Measurements from ENCODE around the gene NEB.

GRCh38 chr2:151665959-151666358 is 68.3 kb downstream of the NEB start:
- TF ChIP-seq MAZ (IDR thresholded peaks at IDR 0.05; ENCODE audit: borderline replicate concordance, low read depth, low read length) (no peak), POLR2A (IDR thresholded peaks at IDR 0.05; ENCODE audit: low read depth, low read length) (no peak), BHLHE40 (IDR thresholded peaks at IDR 0.05; ENCODE audit: low read depth, low read length) (no peak), CTCF (conservative IDR thresholded peaks at IDR 0.05; ENCODE audit: low read depth, low read length) (no peak)

Measured in IMR-90 (cell line).